ENCODE results near the gene MAN2B2.

The MAN2B2 gene

GRCh38 chr4:6608758-6609414 lies 33.9 kb downstream of the MAN2B2 start:
- peaks cover 0 to 90% (median 75%) of the 10 kb centered on the region in 5 donors for H3K36me3 ChIP-seq (ENCODE audit: control insufficient read depth in 5 of 5, insufficient read depth in 5 of 5, low read length in 5 of 5)
- H3K4me1 ChIP-seq (ENCODE audit: control insufficient read depth in 5 of 5, insufficient read depth in 5 of 5, low read length in 5 of 5), result no peaks in the 10 kb centered on the region
- no peak overlapping the region for H3K9ac ChIP-seq (ENCODE audit: low read length in 5 of 5)
- H3K27ac ChIP-seq (ENCODE audit: low read depth, low read length), result no peak overlapping the region
- H3K4me3 ChIP-seq (ENCODE audit: low read depth in 1 of 5, low read length in 5 of 5), result no peak overlapping the region
- H3K27me3 ChIP-seq (ENCODE audit: control insufficient read depth in 5 of 5, insufficient read depth in 4 of 5, low read length in 5 of 5), result no peaks in the 10 kb centered on the region
- H3K9me3 ChIP-seq (ENCODE audit: control insufficient read depth in 5 of 5, low read length in 5 of 5), result peaks cover 3 to 12% (median 11%) of the 10 kb centered on the region in 5 donors

- no peak overlapping the region for H3K4me3 ChIP-seq (ENCODE audit: low read depth in 1 of 5, low read length in 5 of 5)
- H3K4me1 ChIP-seq (ENCODE audit: control insufficient read depth in 5 of 5, insufficient read depth in 5 of 5, low read length in 5 of 5), result no peaks in the 10 kb centered on the region
- H3K27ac ChIP-seq (ENCODE audit: low read depth, low read length), result no peak overlapping the region
- no peak overlapping the region for H3K9ac ChIP-seq (ENCODE audit: low read length in 5 of 5)
- peaks cover 3 to 10% (median 8%) of the 10 kb centered on the region in 5 donors for H3K9me3 ChIP-seq (ENCODE audit: control insufficient read depth in 5 of 5, low read length in 5 of 5)
- H3K36me3 ChIP-seq (ENCODE audit: control insufficient read depth in 5 of 5, insufficient read depth in 5 of 5, low read length in 5 of 5), result peaks cover 0 to 92% (median 80%) of the 10 kb centered on the region in 5 donors
- no peaks in the 10 kb centered on the region for H3K27me3 ChIP-seq (ENCODE audit: control insufficient read depth in 5 of 5, insufficient read depth in 4 of 5, low read length in 5 of 5)
These were observed 34.6 kb downstream of the MAN2B2 start for GRCh38 chr4:6609415-6610079.

- Histone ChIP-seq H3K27ac (ENCODE audit: low read depth, low read length) (no peak overlapping the region), H3K4me3 (ENCODE audit: low read depth in 1 of 5, low read length in 5 of 5) (no peak overlapping the region), H3K36me3 (ENCODE audit: control insufficient read depth in 5 of 5, insufficient read depth in 5 of 5, low read length in 5 of 5) (peaks cover 0 to 91% (median 76%) of the 10 kb centered on the region in 5 donors), H3K9ac (ENCODE audit: low read length in 5 of 5) (no peak overlapping the region), H3K27me3 (ENCODE audit: control insufficient read depth in 5 of 5, insufficient read depth in 4 of 5, low read length in 5 of 5) (no peaks in the 10 kb centered on the region), H3K4me1 (ENCODE audit: control insufficient read depth in 5 of 5, insufficient read depth in 5 of 5, low read length in 5 of 5) (no peaks in the 10 kb centered on the region), H3K9me3 (ENCODE audit: control insufficient read depth in 5 of 5, low read length in 5 of 5) (no peaks in the 10 kb centered on the region)
These were observed 36.0 kb downstream of the MAN2B2 start for GRCh38 chr4:6610856-6611430.

GRCh38 chr4:6612961-6613675 lies 38.1 kb downstream of the MAN2B2 start:
- peaks cover 0 to 90% (median 78%) of the 10 kb centered on the region in 5 donors for H3K36me3 ChIP-seq (ENCODE audit: control insufficient read depth in 5 of 5, insufficient read depth in 5 of 5, low read length in 5 of 5)
- H3K4me1 ChIP-seq (ENCODE audit: control insufficient read depth in 5 of 5, insufficient read depth in 5 of 5, low read length in 5 of 5), result no peaks in the 10 kb centered on the region
- H3K4me3 ChIP-seq (ENCODE audit: low read depth in 1 of 5, low read length in 5 of 5), result no peak overlapping the region
- H3K27me3 ChIP-seq (ENCODE audit: control insufficient read depth in 5 of 5, insufficient read depth in 4 of 5, low read length in 5 of 5), result no peaks in the 10 kb centered on the region
- no peak overlapping the region for H3K27ac ChIP-seq (ENCODE audit: low read depth, low read length)
- no peak overlapping the region for H3K9ac ChIP-seq (ENCODE audit: low read length in 5 of 5)
- H3K9me3 ChIP-seq (ENCODE audit: control insufficient read depth in 5 of 5, low read length in 5 of 5), result peaks cover 0 to 2% (median 0%) of the 10 kb centered on the region in 5 donors

- Histone ChIP-seq H3K27me3 (ENCODE audit: control insufficient read depth in 5 of 5, insufficient read depth in 4 of 5, low read length in 5 of 5) (no peaks in the 10 kb centered on the region), H3K27ac (ENCODE audit: low read depth, low read length) (no peak overlapping the region), H3K4me1 (ENCODE audit: control insufficient read depth in 5 of 5, insufficient read depth in 5 of 5, low read length in 5 of 5) (no peaks in the 10 kb centered on the region), H3K9ac (ENCODE audit: low read length in 5 of 5) (no peak overlapping the region), H3K9me3 (ENCODE audit: control insufficient read depth in 5 of 5, low read length in 5 of 5) (peaks cover 0 to 2% (median 0%) of the 10 kb centered on the region in 5 donors), H3K4me3 (ENCODE audit: low read depth in 1 of 5, low read length in 5 of 5) (no peak overlapping the region), H3K36me3 (ENCODE audit: control insufficient read depth in 5 of 5, insufficient read depth in 5 of 5, low read length in 5 of 5) (peaks cover 0 to 90% (median 75%) of the 10 kb centered on the region in 5 donors)
These were observed 39.0 kb downstream of the MAN2B2 start for GRCh38 chr4:6613676-6614651.

GRCh38 chr4:6614701-6615230 lies 39.8 kb downstream of the MAN2B2 start:
- Histone ChIP-seq H3K4me3 (ENCODE audit: low read depth in 1 of 5, low read length in 5 of 5) (no peak overlapping the region), H3K36me3 (ENCODE audit: control insufficient read depth in 5 of 5, insufficient read depth in 5 of 5, low read length in 5 of 5) (peaks cover 0 to 90% (median 75%) of the 10 kb centered on the region in 5 donors), H3K9me3 (ENCODE audit: control insufficient read depth in 5 of 5, low read length in 5 of 5) (peaks cover 0 to 2% (median 0%) of the 10 kb centered on the region in 5 donors), H3K27me3 (ENCODE audit: control insufficient read depth in 5 of 5, insufficient read depth in 4 of 5, low read length in 5 of 5) (no peaks in the 10 kb centered on the region), H3K9ac (ENCODE audit: low read length in 5 of 5) (no peak overlapping the region), H3K27ac (ENCODE audit: low read depth, low read length) (no peak overlapping the region), H3K4me1 (ENCODE audit: control insufficient read depth in 5 of 5, insufficient read depth in 5 of 5, low read length in 5 of 5) (no peaks in the 10 kb centered on the region)

GRCh38 chr4:6616087-6616995 lies 41.4 kb downstream of the MAN2B2 start:
- H3K4me1 ChIP-seq (ENCODE audit: control insufficient read depth in 5 of 5, insufficient read depth in 5 of 5, low read length in 5 of 5), result no peaks in the 10 kb centered on the region
- peaks cover 0 to 89% (median 67%) of the 10 kb centered on the region in 5 donors for H3K36me3 ChIP-seq (ENCODE audit: control insufficient read depth in 5 of 5, insufficient read depth in 5 of 5, low read length in 5 of 5)
- no peaks in the 10 kb centered on the region for H3K27me3 ChIP-seq (ENCODE audit: control insufficient read depth in 5 of 5, insufficient read depth in 4 of 5, low read length in 5 of 5)
- no peak overlapping the region for H3K27ac ChIP-seq (ENCODE audit: low read depth, low read length)
- H3K9me3 ChIP-seq (ENCODE audit: control insufficient read depth in 5 of 5, low read length in 5 of 5), result peaks cover 0 to 2% (median 0%) of the 10 kb centered on the region in 5 donors
- no peak overlapping the region for H3K9ac ChIP-seq (ENCODE audit: low read length in 5 of 5)
- no peak overlapping the region for H3K4me3 ChIP-seq (ENCODE audit: low read depth in 1 of 5, low read length in 5 of 5)

- H3K27ac ChIP-seq (ENCODE audit: low read depth, low read length), result no peak overlapping the region
- H3K27me3 ChIP-seq (ENCODE audit: control insufficient read depth in 5 of 5, insufficient read depth in 4 of 5, low read length in 5 of 5), result no peaks in the 10 kb centered on the region
- H3K9me3 ChIP-seq (ENCODE audit: control insufficient read depth in 5 of 5, low read length in 5 of 5), result peaks cover 0 to 2% (median 0%) of the 10 kb centered on the region in 5 donors
- peaks cover 0 to 86% (median 64%) of the 10 kb centered on the region in 5 donors for H3K36me3 ChIP-seq (ENCODE audit: control insufficient read depth in 5 of 5, insufficient read depth in 5 of 5, low read length in 5 of 5)
- no peak overlapping the region for H3K9ac ChIP-seq (ENCODE audit: low read length in 5 of 5)
- H3K4me3 ChIP-seq (ENCODE audit: low read depth in 1 of 5, low read length in 5 of 5), result no peak overlapping the region
- no peaks in the 10 kb centered on the region for H3K4me1 ChIP-seq (ENCODE audit: control insufficient read depth in 5 of 5, insufficient read depth in 5 of 5, low read length in 5 of 5)
These were observed 42.3 kb downstream of the MAN2B2 start for GRCh38 chr4:6617246-6617645.

All from subcutaneous abdominal adipose tissue (tissue), 5 donors.